CD4-positive, alpha-beta memory T cell (primary cell): ENCODE measurements around the gene STKLD1. TPM values are rescaled to one million over a fixed set of nuclear protein-coding genes. Genes with fewer than 3 reads are reported as not detected.

Experiments used
- CTCF ChIA-PET: fragments of 350-600 bp; sonication (Branson Sonifier 250); formaldehyde crosslinking; loops from one replicate; lab custom pipeline; 2021; ENCODE audit warnings: inconsistent platforms; ENCODE audit not compliant: partially characterized antibody; lab: Charles Lee
- POLR2A ChIA-PET: fragments of 350-600 bp; sonication (Branson Sonifier 250); formaldehyde crosslinking; loops from one replicate; lab custom pipeline; 2021; ENCODE audit not compliant: partially characterized antibody; lab: Charles Lee
- DNase-seq, 5 donors: peaks; one replicate each; pipeline versions ENCODE4 v3.0.0 to v3.0.0-alpha.2; 2020 to 2022; ENCODE audit warnings: mixed read lengths in 1 of 5
- H3K27ac ChIP-seq: one replicate; pipeline ENCODE4 v1.7.0; 2013; ENCODE audit warnings: low read depth, low read length
- H3K27me3 ChIP-seq: 2 replicates; pipeline ENCODE4 v1.7.0; 2013; ENCODE audit warnings: mild to moderate bottlenecking, low read length, moderate library complexity; ENCODE audit not compliant: insufficient read depth
- H3K36me3 ChIP-seq: 2 replicates; pipeline ENCODE4 v1.7.0; 2013; ENCODE audit warnings: mild to moderate bottlenecking, low read length, moderate library complexity; ENCODE audit not compliant: insufficient read depth
- H3K4me1 ChIP-seq: 2 replicates; pipeline ENCODE4 v1.7.0; 2013; ENCODE audit warnings: mild to moderate bottlenecking, low read length, moderate library complexity; ENCODE audit not compliant: insufficient read depth
- H3K4me3 ChIP-seq, 2 donors: one replicate each; pipeline ENCODE4 v1.7.0; 2013; ENCODE audit warnings: low read length in 2 of 2, mild to moderate bottlenecking in 1 of 2
- H3K9me3 ChIP-seq, 2 donors: one replicate each; pipeline ENCODE4 v1.7.0; 2013; ENCODE audit warnings: low read length in 2 of 2, control low read depth in 1 of 2; ENCODE audit not compliant: control insufficient read depth in 1 of 2
- H3K27ac Mint-ChIP-seq, 7 donors: one replicate each; pipeline ENCODE4 v1.8.0; 2020 to 2021; ENCODE audit warnings: mixed read lengths in 7 of 7, mild to moderate bottlenecking in 6 of 7, inconsistent platforms in 3 of 7, moderate library complexity in 3 of 7
- H3K27me3 Mint-ChIP-seq, 2 donors: one replicate each; pipeline ENCODE4 v1.8.0; 2020 to 2021; ENCODE audit warnings: mixed read lengths in 2 of 2
- H3K36me3 Mint-ChIP-seq, 2 donors: one replicate each; pipeline ENCODE4 v1.8.0; 2020 to 2021; ENCODE audit warnings: mixed read lengths in 2 of 2, inconsistent platforms in 1 of 2, mild to moderate bottlenecking in 1 of 2
- H3K4me1 Mint-ChIP-seq, 4 donors: one replicate each; pipeline ENCODE4 v1.8.0; 2020 to 2021; ENCODE audit warnings: mixed read lengths in 4 of 4, mild to moderate bottlenecking in 1 of 4
- H3K4me3 Mint-ChIP-seq, 8 donors: one replicate each; pipeline ENCODE4 v1.8.0; 2020 to 2021; ENCODE audit warnings: mixed read lengths in 8 of 8, mild to moderate bottlenecking in 7 of 8, moderate library complexity in 6 of 8, inconsistent platforms in 3 of 8
- H3K9me3 Mint-ChIP-seq, 8 donors: one replicate each; pipeline ENCODE4 v1.8.0; 2020 to 2021; ENCODE audit warnings: mixed read lengths in 8 of 8, mild to moderate bottlenecking in 5 of 8, inconsistent platforms in 3 of 8, moderate library complexity in 1 of 8
- intact Hi-C: fragments of 100-400 bp; cut with micrococcal nuclease; formaldehyde crosslinking; loops from one replicate; pipeline ENCODE4 v1.15.1; 2023
- polyA plus RNA-seq, 2 donors: library from polyadenylated mRNA; unstranded; fragments of 300-500 nt; fragmentation: Illumina TruSeq; gene quantifications; one replicate each; pipeline ENCODE4 v1.2.3, GENCODE V29; 2021
- total RNA-seq, 2 experiments: library from RNA; stranded (reverse); gene quantifications; one replicate each; pipeline ENCODE4 v1.2.3, GENCODE V29; 2021

Gene STKLD1
- total and polyA plus RNA-seq, 4 experiments from 2014 or later: 1.4 to 2.1 (median 1.5) TPM; not detected in 1

DNA sequence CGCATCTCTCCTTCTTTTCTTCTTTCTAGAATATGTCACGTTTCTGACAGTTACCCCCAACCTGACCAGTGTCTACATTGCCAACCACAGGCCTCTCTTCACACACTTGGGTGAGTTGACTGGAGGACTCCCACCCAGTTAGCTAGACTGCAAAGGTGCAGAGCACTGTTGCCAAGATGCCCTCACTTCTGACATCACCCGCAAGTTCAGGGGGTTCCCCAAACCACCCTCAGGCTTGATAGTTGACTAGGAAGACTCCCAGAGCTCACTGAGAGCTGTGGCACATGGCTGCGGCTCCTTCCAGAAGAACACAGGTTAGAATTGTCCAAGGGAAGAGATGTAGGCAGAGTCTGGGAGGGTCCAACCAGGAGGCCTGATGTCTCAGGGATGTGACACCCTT, 63.2 kb downstream of the STKLD1 start:
- no peaks in the 10 kb centered on the region for H3K36me3 ChIP-seq
- no peak for DNase-seq
- Mint-ChIP-seq H3K36me3 (no peaks in the 10 kb centered on the region), H3K4me3 (no peak overlapping the region), H3K4me1 (no peaks in the 10 kb centered on the region), H3K27ac (no peak overlapping the region), H3K9me3 (no peaks in the 10 kb centered on the region), H3K27me3 (no peaks in the 10 kb centered on the region)
- POLR2A ChIA-PET: no interaction called here
- H3K27ac ChIP-seq: no peak overlapping the region
- CTCF ChIA-PET: interaction anchor here (0.7 to 0.9 kb wide), 2 partner anchors 259 to 740 kb away, joined by 3 read pairs; no protein-coding TSS in a partner anchor
- intact Hi-C loops: no loop called here
- no peaks in the 10 kb centered on the region for H3K9me3 ChIP-seq
- H3K4me1 ChIP-seq: no peaks in the 10 kb centered on the region
- no peak overlapping the region for H3K4me3 ChIP-seq
- H3K27me3 ChIP-seq: no peaks in the 10 kb centered on the region

DNA sequence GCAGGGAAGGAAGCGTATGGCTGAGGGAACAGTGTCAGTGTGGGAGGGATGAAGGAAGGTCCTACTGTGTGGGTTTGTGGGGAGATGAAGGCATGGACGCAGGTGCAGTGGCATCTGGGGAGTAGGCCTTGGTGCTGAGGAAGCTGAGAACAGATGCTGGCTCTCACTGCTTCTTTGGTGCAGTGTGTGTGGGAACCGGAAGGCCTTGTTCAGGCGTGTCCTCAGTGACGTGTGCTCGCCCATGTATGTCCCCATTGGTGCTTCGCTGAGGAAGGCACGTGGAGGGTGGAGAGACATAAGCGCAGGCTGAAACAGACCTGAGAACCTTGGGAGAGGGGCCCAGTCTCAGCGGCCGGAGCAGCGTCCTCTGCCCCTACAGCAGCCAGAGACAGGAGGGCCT, 64.7 kb downstream of the STKLD1 start:
- H3K4me3 Mint-ChIP-seq: no peak overlapping the region
- Histone ChIP-seq H3K4me3 (no peak overlapping the region), H3K4me1 (no peaks in the 10 kb centered on the region), H3K36me3 (no peaks in the 10 kb centered on the region), H3K27me3 (no peaks in the 10 kb centered on the region), H3K9me3 (no peaks in the 10 kb centered on the region), H3K27ac (no peak overlapping the region)
- H3K9me3 Mint-ChIP-seq: no peaks in the 10 kb centered on the region
- H3K27me3 Mint-ChIP-seq: no peaks in the 10 kb centered on the region
- H3K4me1 Mint-ChIP-seq: no peaks in the 10 kb centered on the region
- peak in 1 of 5 donors; percentile 24 for DNase-seq
- intact Hi-C loops: no loop called here
- peak overlapping the region in 2 of 7 donors; percentile 65 to 70 for H3K27ac Mint-ChIP-seq
- H3K36me3 Mint-ChIP-seq: no peaks in the 10 kb centered on the region
- CTCF ChIA-PET: no interaction called here
- POLR2A ChIA-PET: no interaction called here

DNA sequence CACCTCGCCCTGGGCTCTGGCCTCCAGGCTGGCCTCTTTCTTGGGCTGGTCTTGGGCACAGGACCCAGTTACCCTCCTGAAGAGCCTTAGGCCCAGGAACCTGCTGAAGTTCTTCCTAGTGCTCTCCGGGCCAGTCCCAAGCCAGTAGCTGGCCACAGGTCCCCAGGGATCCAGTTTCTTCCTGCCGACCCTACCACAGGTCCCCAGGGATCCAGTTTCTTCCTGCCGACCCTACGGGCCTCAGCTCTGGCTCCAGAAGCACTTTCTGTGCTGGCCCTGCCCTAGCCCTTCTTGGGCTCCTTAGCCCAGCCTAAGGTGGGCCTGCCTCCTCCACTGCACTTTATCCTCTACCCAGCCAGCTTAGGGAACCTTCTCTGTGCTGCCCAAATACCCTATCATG, 65.4 kb downstream of the STKLD1 start:
- CTCF ChIA-PET: no interaction called here

DNA sequence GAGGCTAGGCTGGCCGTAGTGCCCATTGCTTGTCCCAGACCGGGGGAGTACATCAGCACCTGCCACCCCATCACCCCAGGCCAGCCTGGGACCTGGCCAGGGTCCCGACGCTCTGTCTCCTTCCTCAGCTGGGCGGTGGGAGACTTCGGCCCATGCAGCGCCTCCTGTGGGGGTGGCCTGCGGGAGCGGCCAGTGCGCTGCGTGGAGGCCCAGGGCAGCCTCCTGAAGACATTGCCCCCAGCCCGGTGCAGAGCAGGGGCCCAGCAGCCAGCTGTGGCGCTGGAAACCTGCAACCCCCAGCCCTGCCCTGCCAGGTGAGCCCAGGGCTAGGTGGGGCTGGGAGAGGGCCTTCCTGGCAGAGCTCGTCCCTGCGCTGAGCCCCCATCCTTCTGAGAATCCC, 67.1 kb downstream of the STKLD1 start:
- ChIA-PET CTCF (no interaction called here), POLR2A (no interaction called here)
- Mint-ChIP-seq H3K36me3 (no peaks in the 10 kb centered on the region), H3K4me3 (no peak overlapping the region), H3K4me1 (no peaks in the 10 kb centered on the region), H3K27ac (no peak overlapping the region), H3K9me3 (no peaks in the 10 kb centered on the region), H3K27me3 (peaks cover 0 to 5% of the 10 kb centered on the region in 2 donors)
- Histone ChIP-seq H3K36me3 (no peaks in the 10 kb centered on the region), H3K27me3 (no peaks in the 10 kb centered on the region), H3K4me3 (no peak overlapping the region), H3K4me1 (no peaks in the 10 kb centered on the region), H3K27ac (no peak overlapping the region), H3K9me3 (no peaks in the 10 kb centered on the region)
- intact Hi-C loops: no loop called here
- peak in 1 of 5 donors; percentile 2 for DNase-seq

More for the DNA sequence above, 65.4 kb downstream of the STKLD1 start:
- no peak overlapping the region for H3K4me3 Mint-ChIP-seq
- no peaks in the 10 kb centered on the region for H3K4me1 Mint-ChIP-seq
- Histone ChIP-seq H3K27me3 (no peaks in the 10 kb centered on the region), H3K4me1 (no peaks in the 10 kb centered on the region), H3K4me3 (no peak overlapping the region), H3K27ac (no peak overlapping the region), H3K36me3 (no peaks in the 10 kb centered on the region), H3K9me3 (no peaks in the 10 kb centered on the region)
- H3K27me3 Mint-ChIP-seq: peaks cover 0 to 5% of the 10 kb centered on the region in 2 donors
- no peaks in the 10 kb centered on the region for H3K36me3 Mint-ChIP-seq
- peak in 1 of 5 donors; percentile 7 for DNase-seq
- intact Hi-C loops: no loop called here
- peak overlapping the region in 1 of 7 donors; percentile 22 for H3K27ac Mint-ChIP-seq
- H3K9me3 Mint-ChIP-seq: no peaks in the 10 kb centered on the region
- POLR2A ChIA-PET: no interaction called here

DNA sequence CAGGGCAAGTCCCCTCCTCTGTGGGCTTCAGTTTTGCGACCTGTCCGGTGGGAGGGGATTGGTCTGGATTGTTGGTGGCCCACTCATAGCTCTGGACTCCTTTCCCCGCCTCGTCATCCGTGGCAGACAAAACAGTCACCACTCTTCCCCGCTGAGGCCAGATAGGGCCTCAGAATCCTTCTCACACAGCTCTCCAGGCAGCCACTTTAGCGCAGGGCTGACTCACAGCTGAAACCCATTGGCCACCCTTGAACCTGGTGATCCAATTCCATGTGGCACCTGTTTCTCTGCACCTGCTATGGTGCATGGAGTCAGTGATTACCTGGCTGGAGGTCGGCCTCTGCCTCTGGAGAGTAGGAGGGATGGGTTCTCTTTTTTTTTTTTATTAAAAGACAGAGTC, 67.8 kb downstream of the STKLD1 start:
- Histone ChIP-seq H3K9me3 (no peaks in the 10 kb centered on the region), H3K27ac (no peak overlapping the region), H3K36me3 (no peaks in the 10 kb centered on the region), H3K4me3 (no peak overlapping the region), H3K4me1 (no peaks in the 10 kb centered on the region), H3K27me3 (no peaks in the 10 kb centered on the region)
- H3K36me3 Mint-ChIP-seq: no peaks in the 10 kb centered on the region
- intact Hi-C loops: no loop called here
- no peak for DNase-seq
- H3K27ac Mint-ChIP-seq: no peak overlapping the region
- no peak overlapping the region for H3K4me3 Mint-ChIP-seq
- H3K4me1 Mint-ChIP-seq: no peaks in the 10 kb centered on the region
- H3K27me3 Mint-ChIP-seq: peaks cover under 1 to 5% of the 10 kb centered on the region in 2 donors
- no peaks in the 10 kb centered on the region for H3K9me3 Mint-ChIP-seq
- POLR2A ChIA-PET: no interaction called here
- CTCF ChIA-PET: no interaction called here

DNA sequence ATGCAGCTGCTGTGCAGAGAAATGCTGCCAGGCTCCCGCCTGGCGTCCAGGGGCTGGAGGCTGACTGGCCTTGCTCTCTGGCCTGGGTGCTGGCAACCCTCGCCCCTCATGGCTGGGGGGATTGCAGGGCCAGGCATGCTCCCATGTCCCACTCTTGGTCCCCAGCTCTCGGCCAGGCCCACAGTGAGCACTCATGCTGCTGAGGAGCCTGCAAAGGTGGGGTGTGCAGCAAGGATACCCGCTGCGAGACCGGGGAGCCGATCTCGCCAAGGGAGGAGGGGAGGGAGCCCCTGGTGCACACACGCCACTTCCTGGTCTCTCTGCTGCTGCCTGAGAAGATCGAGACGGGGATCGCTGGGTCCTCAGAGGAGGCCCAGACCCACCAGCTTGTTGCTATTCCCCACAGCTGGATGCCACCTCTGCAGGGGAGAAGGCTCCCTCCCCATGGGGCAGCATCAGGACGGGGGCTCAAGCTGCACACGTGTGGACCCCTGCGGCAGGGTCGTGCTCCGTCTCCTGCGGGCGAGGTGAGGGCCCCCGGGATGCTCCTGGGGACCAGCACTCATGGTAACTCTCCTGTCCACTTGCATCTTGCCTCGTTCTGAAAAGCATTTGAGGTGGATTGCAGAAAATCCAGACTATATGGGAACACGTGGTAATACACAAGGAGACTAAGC, 69.3 kb downstream of the STKLD1 start:
- H3K4me3 ChIP-seq: no peak overlapping the region
- Mint-ChIP-seq H3K4me3 (no peak overlapping the region), H3K9me3 (no peaks in the 10 kb centered on the region), H3K36me3 (no peaks in the 10 kb centered on the region), H3K4me1 (no peaks in the 10 kb centered on the region), H3K27ac (no peak overlapping the region), H3K27me3 (peaks cover 3 to 5% of the 10 kb centered on the region in 2 donors)
- no peaks in the 10 kb centered on the region for H3K9me3 ChIP-seq
- intact Hi-C loops: no loop called here
- peak in 1 of 5 donors; percentile 9 for DNase-seq
- no peaks in the 10 kb centered on the region for H3K27me3 ChIP-seq
- H3K36me3 ChIP-seq: no peaks in the 10 kb centered on the region
- POLR2A ChIA-PET: no interaction called here
- no peaks in the 10 kb centered on the region for H3K4me1 ChIP-seq
- CTCF ChIA-PET: no interaction called here
- no peak overlapping the region for H3K27ac ChIP-seq

DNA sequence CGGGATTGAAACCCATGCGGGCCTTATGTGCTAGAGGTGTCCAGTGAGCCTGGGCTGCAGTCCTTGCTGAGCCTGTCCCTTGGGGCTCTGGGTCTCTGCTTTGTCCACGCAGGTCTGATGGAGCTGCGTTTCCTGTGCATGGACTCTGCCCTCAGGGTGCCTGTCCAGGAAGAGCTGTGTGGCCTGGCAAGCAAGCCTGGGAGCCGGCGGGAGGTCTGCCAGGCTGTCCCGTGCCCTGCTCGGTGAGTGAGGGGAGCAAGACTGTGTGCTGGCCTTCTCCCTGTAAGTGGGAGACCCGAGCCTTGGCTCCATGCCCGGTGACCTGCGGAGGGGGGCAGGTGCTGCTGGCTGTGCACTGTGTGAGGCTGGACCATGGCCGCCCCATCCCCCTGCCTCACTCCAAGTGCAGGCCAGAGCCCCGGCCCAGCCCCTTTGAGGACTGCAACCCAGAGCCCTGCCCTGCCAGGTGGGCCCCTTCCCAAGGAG, 72.4 kb downstream of the STKLD1 start:
- Mint-ChIP-seq H3K9me3 (no peaks in the 10 kb centered on the region), H3K4me1 (no peaks in the 10 kb centered on the region), H3K4me3 (no peak overlapping the region), H3K27ac (no peak overlapping the region), H3K27me3 (peaks cover 3 to 5% of the 10 kb centered on the region in 2 donors), H3K36me3 (no peaks in the 10 kb centered on the region)
- intact Hi-C loops: no loop called here
- DNase-seq: peak in 1 of 5 donors; percentile 3
- Histone ChIP-seq H3K9me3 (no peaks in the 10 kb centered on the region), H3K36me3 (no peaks in the 10 kb centered on the region), H3K4me1 (no peaks in the 10 kb centered on the region), H3K27me3 (no peaks in the 10 kb centered on the region), H3K4me3 (no peak overlapping the region), H3K27ac (no peak overlapping the region)
- ChIA-PET POLR2A (no interaction called here), CTCF (no interaction called here)
